Right atrium auricular region (tissue), 2 donors: ENCODE results near the gene MLLT1. TPM values are rescaled to one million over a fixed set of nuclear protein-coding genes. Genes with fewer than 3 reads are reported as not detected.

Experiments
- DNase-seq: peaks from one replicate; pipeline ENCODE4 v3.0.0-alpha.2; 2019; ENCODE audit warnings: low spot score
- H3K27ac ChIP-seq, 2 donors: fragments of 200-600 bp; sonication (generic); 1 replicate in 1 of 2; 2 replicates in 1 of 2; pipeline ENCODE4 v1.5.1; 2016 to 2019
- H3K27me3 ChIP-seq, 2 donors: fragments of 200-600 bp; sonication (generic); one replicate each; pipeline versions ENCODE4 v1.5.1 to v1.6.0; 2017 to 2019
- H3K36me3 ChIP-seq: fragments of 200-600 bp; sonication (generic); one replicate; pipeline ENCODE4 v1.5.1; 2016
- H3K4me1 ChIP-seq, 2 donors: fragments of 200-600 bp; sonication (generic); one replicate each; pipeline versions ENCODE4 v1.5.1 to v1.6.0; 2017 to 2019
- H3K4me3 ChIP-seq, 2 donors: fragments of 200-600 bp; sonication (generic); 1 replicate in 1 of 2; 2 replicates in 1 of 2; pipeline ENCODE4 v1.5.1; 2017 to 2019; ENCODE audit warnings: mild to moderate bottlenecking in 1 of 2, moderate library complexity in 1 of 2
- H3K9me3 ChIP-seq, 2 donors: fragments of 200-600 bp; sonication (generic); one replicate each; pipeline ENCODE4 v1.5.1; 2019
- total RNA-seq, 2 donors: library from RNA; depleted of rRNA; stranded (reverse); fragments of >200 nt; gene quantifications; one replicate each; pipeline ENCODE4 v1.1.0, GENCODE V29; 2016
- TF ChIP-seq, protein P1 (sequence below), 2 donors: fragments of 200-600 bp; sonication (generic); IDR thresholded peaks; one replicate each; pipeline ENCODE4 v1.5.1; 2019; ENCODE audit warnings: antibody characterized with exemption in 2 of 2

MLLT1 gene
- total RNA-seq, 2 donors from 2014 or later: 21.2 to 36.9 TPM

DNA sequence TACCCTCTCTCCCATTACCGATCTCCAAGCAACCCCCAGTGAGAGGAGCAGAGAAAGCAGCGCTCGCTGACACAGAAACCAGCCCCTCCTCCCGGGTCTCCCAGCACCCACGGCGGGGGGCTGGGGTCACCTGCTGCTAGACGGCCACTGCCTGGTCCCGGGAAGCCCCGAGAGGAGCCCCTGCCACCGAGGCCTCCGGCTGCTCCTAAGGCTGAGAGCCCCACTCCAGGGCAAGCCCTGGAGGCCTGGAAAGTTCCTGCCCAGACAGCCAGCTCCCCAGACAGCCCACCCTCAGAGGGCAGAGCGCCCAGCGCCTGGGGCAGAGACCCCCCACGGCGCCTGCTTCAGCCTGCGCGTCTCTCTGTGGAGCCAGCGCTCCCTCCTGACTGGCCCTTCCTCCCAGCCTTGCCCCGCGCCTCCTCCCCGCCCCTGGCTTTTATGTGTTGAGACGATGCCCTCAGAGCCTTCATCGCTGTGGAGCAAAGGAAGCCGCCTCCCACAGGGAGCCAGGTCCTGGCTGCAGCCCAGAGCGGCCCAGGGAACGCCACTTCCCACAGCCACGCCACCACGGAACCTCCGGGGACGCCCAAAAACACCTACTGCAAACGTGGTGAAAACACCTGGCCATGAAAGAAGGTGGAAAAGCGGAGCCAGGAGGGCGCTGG is 51.1 kb downstream of the MLLT1 start:
- H3K27me3 ChIP-seq: no peaks in the 10 kb centered on the region
- no peak for DNase-seq
- TF ChIP-seq, protein P1, sequence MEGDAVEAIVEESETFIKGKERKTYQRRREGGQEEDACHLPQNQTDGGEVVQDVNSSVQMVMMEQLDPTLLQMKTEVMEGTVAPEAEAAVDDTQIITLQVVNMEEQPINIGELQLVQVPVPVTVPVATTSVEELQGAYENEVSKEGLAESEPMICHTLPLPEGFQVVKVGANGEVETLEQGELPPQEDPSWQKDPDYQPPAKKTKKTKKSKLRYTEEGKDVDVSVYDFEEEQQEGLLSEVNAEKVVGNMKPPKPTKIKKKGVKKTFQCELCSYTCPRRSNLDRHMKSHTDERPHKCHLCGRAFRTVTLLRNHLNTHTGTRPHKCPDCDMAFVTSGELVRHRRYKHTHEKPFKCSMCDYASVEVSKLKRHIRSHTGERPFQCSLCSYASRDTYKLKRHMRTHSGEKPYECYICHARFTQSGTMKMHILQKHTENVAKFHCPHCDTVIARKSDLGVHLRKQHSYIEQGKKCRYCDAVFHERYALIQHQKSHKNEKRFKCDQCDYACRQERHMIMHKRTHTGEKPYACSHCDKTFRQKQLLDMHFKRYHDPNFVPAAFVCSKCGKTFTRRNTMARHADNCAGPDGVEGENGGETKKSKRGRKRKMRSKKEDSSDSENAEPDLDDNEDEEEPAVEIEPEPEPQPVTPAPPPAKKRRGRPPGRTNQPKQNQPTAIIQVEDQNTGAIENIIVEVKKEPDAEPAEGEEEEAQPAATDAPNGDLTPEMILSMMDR (IDR thresholded peaks at IDR 0.05): no peak
- no peak overlapping the region for H3K4me3 ChIP-seq
- H3K27ac ChIP-seq: no peak overlapping the region
- H3K36me3 ChIP-seq: peaks cover 25% of the 10 kb centered on the region
- H3K4me1 ChIP-seq: peaks cover 4 to 46% of the 10 kb centered on the region in 2 donors
- H3K9me3 ChIP-seq: no peaks in the 10 kb centered on the region

DNA sequence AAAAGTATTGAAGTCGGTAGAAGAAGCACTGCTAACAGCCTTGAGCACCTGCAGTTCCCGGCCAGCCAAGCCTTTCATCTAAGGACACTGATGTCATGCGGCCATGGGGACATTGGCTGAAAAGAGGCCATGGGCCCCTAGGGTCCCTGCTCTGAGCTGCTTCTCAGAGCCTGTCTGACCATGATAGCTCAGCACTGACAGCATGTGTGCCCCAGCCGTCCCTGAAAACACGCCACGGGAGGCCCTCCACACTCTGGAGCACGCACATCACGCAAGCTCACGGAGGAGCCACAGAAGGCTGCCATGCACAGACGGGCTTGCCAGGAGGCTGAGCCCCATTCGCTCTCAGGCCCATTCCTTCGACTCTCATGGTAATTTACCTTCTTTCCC is 51.8 kb downstream of the MLLT1 start:
- Histone ChIP-seq H3K27ac (no peak overlapping the region), H3K4me3 (no peak overlapping the region), H3K9me3 (no peaks in the 10 kb centered on the region), H3K4me1 (peaks cover 0 to 46% of the 10 kb centered on the region in 2 donors), H3K36me3 (peaks cover 25% of the 10 kb centered on the region), H3K27me3 (no peaks in the 10 kb centered on the region)
- no peak for DNase-seq
- TF ChIP-seq, protein P1 (IDR thresholded peaks at IDR 0.05): no peak

- Histone ChIP-seq H3K27me3 (no peaks in the 10 kb centered on the region), H3K4me3 (no peak overlapping the region), H3K36me3 (peaks cover 28% of the 10 kb centered on the region), H3K4me1 (peaks cover 0 to 46% of the 10 kb centered on the region in 2 donors), H3K27ac (no peak overlapping the region), H3K9me3 (no peaks in the 10 kb centered on the region)
- TF ChIP-seq, protein P1 (IDR thresholded peaks at IDR 0.05): no peak
- DNase-seq: no peak
These were observed 52.4 kb downstream of the MLLT1 start for GRCh38 chr19:6227156-6227935.

DNA sequence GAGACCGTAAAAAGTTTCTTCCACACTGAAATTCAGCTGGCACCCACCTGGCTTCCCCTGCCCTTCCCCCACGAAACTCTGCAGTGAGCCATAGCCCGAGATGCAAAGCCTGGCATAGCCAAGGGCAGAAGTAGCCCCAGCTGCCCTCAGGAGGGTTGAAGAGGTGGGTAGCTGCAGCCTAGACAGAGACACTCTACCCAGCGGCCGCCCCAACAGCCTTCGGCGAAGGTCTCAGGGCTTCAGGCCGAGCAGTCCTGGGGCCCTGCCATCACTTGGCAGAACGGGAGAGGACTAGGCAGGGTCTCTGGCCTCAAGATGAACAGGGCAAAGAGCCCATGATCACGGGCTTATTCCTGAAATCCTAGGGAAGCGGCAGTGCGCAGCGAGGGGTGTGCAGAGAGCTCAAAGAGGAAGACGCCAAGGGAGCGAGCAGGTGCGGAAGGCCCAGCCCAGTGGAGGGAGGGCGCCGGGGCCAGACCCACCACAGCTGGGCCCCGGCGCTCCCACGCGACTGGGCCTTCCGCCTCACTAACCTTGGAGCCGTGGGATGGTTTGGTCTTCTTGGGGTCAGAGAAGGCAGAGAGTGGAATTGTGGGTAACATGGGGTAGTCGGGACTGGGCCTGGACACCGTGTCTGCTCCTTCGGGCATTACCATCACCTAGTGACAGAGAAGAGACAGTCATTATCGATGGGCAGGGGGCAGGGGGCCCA is 53.2 kb downstream of the MLLT1 start:
- H3K27me3 ChIP-seq: no peaks in the 10 kb centered on the region
- H3K4me3 ChIP-seq: no peak overlapping the region
- no peaks in the 10 kb centered on the region for H3K9me3 ChIP-seq
- no peak overlapping the region for H3K27ac ChIP-seq
- no peak for DNase-seq
- TF ChIP-seq, protein P1 (IDR thresholded peaks at IDR 0.05): no peak
- peaks cover 35% of the 10 kb centered on the region for H3K36me3 ChIP-seq
- peaks cover 0 to 46% of the 10 kb centered on the region in 2 donors for H3K4me1 ChIP-seq

GRCh38 chr19:6226012-6226411 is 53.8 kb downstream of the MLLT1 start:
- Histone ChIP-seq H3K4me1 (peaks cover 0 to 46% of the 10 kb centered on the region in 2 donors), H3K36me3 (peaks cover 41% of the 10 kb centered on the region), H3K27me3 (no peaks in the 10 kb centered on the region), H3K27ac (peak overlapping the region in 1 of 2 donors; percentile 14), H3K4me3 (no peak overlapping the region), H3K9me3 (no peaks in the 10 kb centered on the region)
- TF ChIP-seq, protein P1 (IDR thresholded peaks at IDR 0.05): no peak
- no peak for DNase-seq
